ENCODE measurements around the gene GXYLT1. TPM values are rescaled to one million over a fixed set of nuclear protein-coding genes. Genes with fewer than 3 reads are reported as not detected.

GXYLT1 gene
- total and polyA plus RNA-seq, 7 experiments from 2014 or later = 2.6 to 9.7 (median 7.2) TPM

DNA sequence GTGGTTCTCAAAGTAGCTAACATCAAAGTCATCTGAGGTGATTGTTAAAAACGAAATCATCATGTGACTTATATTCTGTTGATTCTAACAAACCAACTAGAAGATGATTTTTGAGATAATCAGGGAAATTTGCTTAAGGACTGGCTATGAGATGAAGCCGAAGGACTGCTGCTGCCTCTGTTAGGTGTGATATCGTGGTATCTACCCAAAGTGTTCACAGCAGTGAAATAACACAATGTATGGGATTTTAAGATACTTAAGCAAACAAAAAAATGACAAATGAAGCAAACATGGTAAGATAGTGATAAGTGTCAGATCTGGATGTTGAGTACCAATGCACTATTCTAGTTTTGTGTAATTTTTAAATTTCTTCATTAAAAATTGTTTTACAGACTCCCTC, 59.1 kb downstream of the GXYLT1 start:
- no peak for DNase-seq
- Histone ChIP-seq H3K9me3 (ENCODE audit: control insufficient read depth in 2 of 3, low read length in 3 of 3) (no peaks in the 10 kb centered on the region), H3K4me3 (ENCODE audit: low read length) (no peak overlapping the region), H3K36me3 (ENCODE audit: control insufficient read depth in 2 of 3, insufficient read depth in 3 of 3, low read length in 3 of 3) (peaks cover 0 to 7% (median 0%) of the 10 kb centered on the region in 3 experiments), H3K27me3 (ENCODE audit: control insufficient read depth in 2 of 2, insufficient read depth in 2 of 2, low read length in 2 of 2) (no peaks in the 10 kb centered on the region), H3K4me1 (ENCODE audit: control insufficient read depth in 2 of 2, insufficient read depth in 2 of 2, low read length in 2 of 2) (no peaks in the 10 kb centered on the region), H3K27ac (ENCODE audit: low read depth, low read length) (no peak overlapping the region)
- peaks cover 5 to 50% (median 21%) of the 10 kb centered on the region in 5 donors for H3K36me3 Mint-ChIP-seq
- no peak overlapping the region for H3K4me3 Mint-ChIP-seq
- H3K9me3 Mint-ChIP-seq = no peaks in the 10 kb centered on the region
- ChIA-PET CTCF (no interaction called here), POLR2A (no interaction called here)
- H3K27ac Mint-ChIP-seq = no peak overlapping the region
- no peaks in the 10 kb centered on the region for H3K27me3 Mint-ChIP-seq
- ATAC-seq = no peak
- intact Hi-C loops (cut with micrococcal nuclease) = no loop called here
- peaks cover 0 to 10% (median 3%) of the 10 kb centered on the region in 7 donors for H3K4me1 Mint-ChIP-seq

DNA sequence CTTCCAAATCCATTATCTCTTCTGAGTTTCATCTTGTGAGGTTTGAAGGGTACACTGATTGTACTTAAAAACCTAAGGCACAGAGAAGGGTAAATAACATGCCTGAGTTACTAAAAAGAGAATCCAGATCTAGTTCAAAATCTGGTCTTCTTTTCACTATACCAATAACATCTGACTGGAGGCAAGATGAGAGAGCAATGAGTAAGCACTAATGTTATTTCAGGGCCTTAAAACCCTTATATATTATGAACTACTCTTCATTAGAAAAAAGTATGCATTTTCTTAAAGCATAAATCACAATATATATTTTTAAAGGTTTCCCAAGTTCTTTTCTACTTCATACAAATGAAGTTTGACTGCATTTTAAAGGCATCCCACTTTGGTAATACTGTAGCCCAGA, 60.2 kb downstream of the GXYLT1 start:
- Histone ChIP-seq H3K27me3 (ENCODE audit: control insufficient read depth in 2 of 2, insufficient read depth in 2 of 2, low read length in 2 of 2) (no peaks in the 10 kb centered on the region), H3K36me3 (ENCODE audit: control insufficient read depth in 2 of 3, insufficient read depth in 3 of 3, low read length in 3 of 3) (peaks cover 0 to 7% (median 0%) of the 10 kb centered on the region in 3 experiments), H3K4me1 (ENCODE audit: control insufficient read depth in 2 of 2, insufficient read depth in 2 of 2, low read length in 2 of 2) (no peaks in the 10 kb centered on the region), H3K27ac (ENCODE audit: low read depth, low read length) (no peak overlapping the region), H3K9me3 (ENCODE audit: control insufficient read depth in 2 of 3, low read length in 3 of 3) (no peaks in the 10 kb centered on the region), H3K4me3 (ENCODE audit: low read length) (no peak overlapping the region)
- H3K9me3 Mint-ChIP-seq = no peaks in the 10 kb centered on the region
- H3K4me3 Mint-ChIP-seq = no peak overlapping the region
- H3K27me3 Mint-ChIP-seq = no peaks in the 10 kb centered on the region
- H3K27ac Mint-ChIP-seq = no peak overlapping the region
- peaks cover 0 to 9% (median 0%) of the 10 kb centered on the region in 7 donors for H3K4me1 Mint-ChIP-seq
- peaks cover 5 to 47% (median 15%) of the 10 kb centered on the region in 5 donors for H3K36me3 Mint-ChIP-seq
- ATAC-seq = no peak
- ChIA-PET POLR2A (no interaction called here), CTCF (no interaction called here)
- no peak for DNase-seq
- intact Hi-C loops (cut with micrococcal nuclease) = no loop called here

GRCh38 chr12:42076976-42077375, 67.7 kb downstream of the GXYLT1 start:
- no peaks in the 10 kb centered on the region for H3K36me3 ChIP-seq (ENCODE audit: control insufficient read depth in 2 of 3, insufficient read depth in 3 of 3, low read length in 3 of 3)
- no peak overlapping the region for H3K27ac ChIP-seq (ENCODE audit: low read depth, low read length)
- no peaks in the 10 kb centered on the region for H3K4me1 ChIP-seq (ENCODE audit: control insufficient read depth in 2 of 2, insufficient read depth in 2 of 2, low read length in 2 of 2)
- H3K4me1 Mint-ChIP-seq = no peaks in the 10 kb centered on the region
- ChIA-PET CTCF (no interaction called here), POLR2A (no interaction called here)
- no peak overlapping the region for H3K4me3 Mint-ChIP-seq
- no peak for DNase-seq
- ATAC-seq = no peak
- no peak overlapping the region for H3K4me3 ChIP-seq (ENCODE audit: low read length)
- intact Hi-C loops (cut with micrococcal nuclease) = no loop called here
- peaks cover 0 to 4% (median 0%) of the 10 kb centered on the region in 11 donors for H3K9me3 Mint-ChIP-seq
- H3K36me3 Mint-ChIP-seq = peaks cover 0 to 12% (median 2%) of the 10 kb centered on the region in 5 donors
- no peak overlapping the region for H3K27ac Mint-ChIP-seq
- no peaks in the 10 kb centered on the region for H3K9me3 ChIP-seq (ENCODE audit: control insufficient read depth in 2 of 3, low read length in 3 of 3)
- H3K27me3 Mint-ChIP-seq = no peaks in the 10 kb centered on the region
- H3K27me3 ChIP-seq (ENCODE audit: control insufficient read depth in 2 of 2, insufficient read depth in 2 of 2, low read length in 2 of 2) = no peaks in the 10 kb centered on the region

GRCh38 chr12:42070036-42070435, 74.6 kb downstream of the GXYLT1 start:
- intact Hi-C loops (cut with micrococcal nuclease) = no loop called here
- Histone ChIP-seq H3K27ac (ENCODE audit: low read depth, low read length) (no peak overlapping the region), H3K9me3 (ENCODE audit: control insufficient read depth in 2 of 3, low read length in 3 of 3) (no peaks in the 10 kb centered on the region), H3K4me3 (ENCODE audit: low read length) (no peak overlapping the region), H3K27me3 (ENCODE audit: control insufficient read depth in 2 of 2, insufficient read depth in 2 of 2, low read length in 2 of 2) (no peaks in the 10 kb centered on the region), H3K36me3 (ENCODE audit: control insufficient read depth in 2 of 3, insufficient read depth in 3 of 3, low read length in 3 of 3) (no peaks in the 10 kb centered on the region), H3K4me1 (ENCODE audit: control insufficient read depth in 2 of 2, insufficient read depth in 2 of 2, low read length in 2 of 2) (no peaks in the 10 kb centered on the region)
- POLR2A ChIA-PET = no interaction called here
- Mint-ChIP-seq H3K27me3 (peaks cover 0 to 3% (median 0%) of the 10 kb centered on the region in 5 donors), H3K9me3 (peaks cover 0 to 22% (median 5%) of the 10 kb centered on the region in 11 donors), H3K4me1 (no peaks in the 10 kb centered on the region), H3K36me3 (peaks cover 0 to 6% (median 1%) of the 10 kb centered on the region in 5 donors), H3K27ac (no peak overlapping the region), H3K4me3 (no peak overlapping the region)
- DNase-seq = no peak
- no peak for ATAC-seq
- CTCF ChIA-PET = no interaction called here

- no peak overlapping the region for H3K27ac Mint-ChIP-seq
- peaks cover 0 to 8% (median 2%) of the 10 kb centered on the region in 5 donors for H3K36me3 Mint-ChIP-seq
- intact Hi-C loops (cut with micrococcal nuclease) = no loop called here
- Histone ChIP-seq H3K4me3 (ENCODE audit: low read length) (no peak overlapping the region), H3K9me3 (ENCODE audit: control insufficient read depth in 2 of 3, low read length in 3 of 3) (no peaks in the 10 kb centered on the region), H3K4me1 (ENCODE audit: control insufficient read depth in 2 of 2, insufficient read depth in 2 of 2, low read length in 2 of 2) (no peaks in the 10 kb centered on the region), H3K27me3 (ENCODE audit: control insufficient read depth in 2 of 2, insufficient read depth in 2 of 2, low read length in 2 of 2) (no peaks in the 10 kb centered on the region), H3K27ac (ENCODE audit: low read depth, low read length) (no peak overlapping the region), H3K36me3 (ENCODE audit: control insufficient read depth in 2 of 3, insufficient read depth in 3 of 3, low read length in 3 of 3) (no peaks in the 10 kb centered on the region)
- H3K27me3 Mint-ChIP-seq = peaks cover 10 to 18% (median 14%) of the 10 kb centered on the region in 5 donors
- H3K4me1 Mint-ChIP-seq = peaks cover 0 to 4% (median 0%) of the 10 kb centered on the region in 7 donors
- ChIA-PET CTCF (no interaction called here), POLR2A (no interaction called here)
- DNase-seq = no peak
- peaks cover 0 to 21% (median 5%) of the 10 kb centered on the region in 11 donors for H3K9me3 Mint-ChIP-seq
- H3K4me3 Mint-ChIP-seq = no peak overlapping the region
- no peak for ATAC-seq
These were observed 85.5 kb downstream of the GXYLT1 start for GRCh38 chr12:42059127-42059526.

DNA sequence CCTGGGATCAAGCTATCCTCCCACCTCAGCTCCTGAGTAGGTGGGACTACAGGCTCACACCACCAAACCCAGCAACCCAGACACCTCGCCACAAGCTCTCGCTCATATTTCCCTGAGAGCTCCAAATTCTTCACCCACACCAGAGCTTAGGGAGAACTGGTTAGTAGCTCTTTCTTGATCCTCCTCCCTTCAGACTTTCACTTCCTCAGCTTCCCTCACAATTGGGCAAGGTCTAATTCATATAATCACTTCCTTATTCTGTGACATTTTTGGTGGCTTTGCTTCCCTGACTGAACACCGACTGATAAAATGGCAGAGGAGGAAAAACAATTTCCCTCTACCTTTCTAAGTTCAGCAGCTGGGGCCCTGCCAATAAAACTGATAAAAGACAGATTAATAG, 88.5 kb downstream of the GXYLT1 start:
- DNase-seq = no peak
- H3K4me1 ChIP-seq (ENCODE audit: control insufficient read depth in 2 of 2, insufficient read depth in 2 of 2, low read length in 2 of 2) = no peaks in the 10 kb centered on the region
- Mint-ChIP-seq H3K9me3 (peaks cover 0 to 9% (median 2%) of the 10 kb centered on the region in 11 donors), H3K27me3 (peaks cover 14 to 22% (median 20%) of the 10 kb centered on the region in 5 donors), H3K36me3 (peaks cover 0 to 5% (median 0%) of the 10 kb centered on the region in 5 donors), H3K4me1 (peaks cover 0 to 4% (median 0%) of the 10 kb centered on the region in 7 donors), H3K4me3 (no peak overlapping the region), H3K27ac (peak overlapping the region in 1 of 9 donors; percentile 7)
- intact Hi-C loops (cut with micrococcal nuclease) = no loop called here
- ChIA-PET CTCF (no interaction called here), POLR2A (interaction anchor here (0.6 kb wide), 1 partner anchor 213 kb away, joined by 3 read pairs; no protein-coding TSS in a partner anchor)
- H3K27ac ChIP-seq (ENCODE audit: low read depth, low read length) = no peak overlapping the region
- no peaks in the 10 kb centered on the region for H3K27me3 ChIP-seq (ENCODE audit: control insufficient read depth in 2 of 2, insufficient read depth in 2 of 2, low read length in 2 of 2)
- peak; percentile 71 for ATAC-seq
- no peak overlapping the region for H3K4me3 ChIP-seq (ENCODE audit: low read length)
- H3K36me3 ChIP-seq (ENCODE audit: control insufficient read depth in 2 of 3, insufficient read depth in 3 of 3, low read length in 3 of 3) = no peaks in the 10 kb centered on the region
- no peaks in the 10 kb centered on the region for H3K9me3 ChIP-seq (ENCODE audit: control insufficient read depth in 2 of 3, low read length in 3 of 3)

DNA sequence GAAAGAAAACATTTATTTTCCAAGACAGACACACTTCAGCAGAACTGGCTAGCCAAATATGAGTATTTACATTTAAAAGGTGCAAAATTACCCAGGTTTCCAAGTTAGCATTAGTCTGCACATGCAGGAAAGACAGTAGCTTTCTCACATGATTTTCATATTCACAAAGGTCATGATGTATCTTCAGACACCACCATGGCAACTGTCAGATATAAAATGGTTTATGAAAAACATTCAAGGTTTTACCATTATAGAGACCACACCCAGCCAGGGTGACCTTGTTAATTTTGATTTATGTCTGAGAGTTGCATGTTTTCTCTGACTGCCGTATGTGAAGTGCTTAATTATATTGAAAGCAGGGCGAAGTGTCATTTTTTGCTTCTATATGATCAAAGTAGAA, 91.2 kb downstream of the GXYLT1 start:
- intact Hi-C loops (cut with micrococcal nuclease) = no loop called here
- peaks cover 0 to 5% (median 0%) of the 10 kb centered on the region in 5 donors for H3K36me3 Mint-ChIP-seq
- no peak overlapping the region for H3K4me3 ChIP-seq (ENCODE audit: low read length)
- no peaks in the 10 kb centered on the region for H3K9me3 ChIP-seq (ENCODE audit: control insufficient read depth in 2 of 3, low read length in 3 of 3)
- peaks cover 0 to 13% (median 4%) of the 10 kb centered on the region in 11 donors for H3K9me3 Mint-ChIP-seq
- H3K4me3 Mint-ChIP-seq = no peak overlapping the region
- H3K27me3 ChIP-seq (ENCODE audit: control insufficient read depth in 2 of 2, insufficient read depth in 2 of 2, low read length in 2 of 2) = no peaks in the 10 kb centered on the region
- peaks cover 14 to 32% (median 21%) of the 10 kb centered on the region in 5 donors for H3K27me3 Mint-ChIP-seq
- peaks cover 0 to 4% (median 0%) of the 10 kb centered on the region in 7 donors for H3K4me1 Mint-ChIP-seq
- POLR2A ChIA-PET = no interaction called here
- no peak overlapping the region for H3K27ac Mint-ChIP-seq
- ATAC-seq (no peak), DNase-seq (no peak)
- no peak overlapping the region for H3K27ac ChIP-seq (ENCODE audit: low read depth, low read length)
- CTCF ChIA-PET = no interaction called here
- H3K4me1 ChIP-seq (ENCODE audit: control insufficient read depth in 2 of 2, insufficient read depth in 2 of 2, low read length in 2 of 2) = no peaks in the 10 kb centered on the region
- no peaks in the 10 kb centered on the region for H3K36me3 ChIP-seq (ENCODE audit: control insufficient read depth in 2 of 3, insufficient read depth in 3 of 3, low read length in 3 of 3)

All from naive thymus-derived CD4-positive, alpha-beta T cell (primary cell).